ENCODE data around the gene REPIN1.

REPIN1 gene

DNA sequence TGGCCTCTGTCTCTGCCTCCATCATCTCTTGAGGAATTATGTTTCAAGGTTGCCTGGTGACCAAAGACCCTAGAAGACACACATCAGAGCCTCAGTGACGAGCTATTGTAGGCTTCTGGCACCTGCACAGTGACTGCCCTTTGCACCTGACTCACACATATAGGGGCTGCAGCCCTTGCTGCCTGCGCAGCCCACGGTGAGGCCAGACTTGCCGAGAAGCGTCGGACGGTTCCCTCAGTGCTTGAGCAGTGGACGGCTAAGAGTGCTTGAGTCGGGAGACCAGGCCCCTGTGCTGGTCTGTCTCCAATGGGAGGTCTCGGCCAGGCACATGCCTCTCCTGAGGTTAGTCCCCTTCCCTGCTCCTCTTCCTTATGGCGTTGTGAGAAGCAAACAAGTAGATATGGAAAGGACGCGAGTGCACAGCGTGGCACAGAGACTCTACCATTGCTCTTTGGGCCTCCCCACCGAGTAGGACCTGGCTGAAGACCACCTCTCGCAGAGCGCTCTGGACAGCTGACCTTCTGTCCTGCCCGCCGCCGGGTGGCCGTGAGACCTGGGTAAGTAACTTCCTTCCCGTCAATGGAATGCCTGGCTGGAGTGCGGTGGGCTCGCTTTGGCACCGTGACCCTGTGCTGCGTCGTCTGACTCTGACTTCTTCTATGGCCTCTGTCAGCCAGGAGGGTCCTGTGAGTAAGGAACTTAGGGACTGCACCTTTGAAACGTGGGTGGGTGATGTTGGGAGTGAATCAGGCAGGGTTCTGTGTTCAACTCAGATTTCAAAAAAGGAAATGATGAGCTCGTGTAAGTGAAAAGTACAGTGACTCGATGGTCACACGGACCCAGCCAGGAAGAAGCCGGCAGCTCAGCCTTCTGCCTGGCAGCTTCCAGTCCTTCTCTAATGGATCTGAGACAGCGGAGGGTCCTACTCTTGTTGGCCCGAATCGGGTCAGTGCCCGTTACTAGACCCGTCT, 44.2 kb downstream of the REPIN1 start:
- no peak for DNase-seq (ENCODE audit: low read depth, low spot score)
- in situ Hi-C loops (cut with HindIII; ENCODE audit: low sequenced_read_pairs): no loop called here
- no peak for TF ChIP-seq CTCF (IDR thresholded peaks at IDR 0.05; ENCODE audit: low read depth, low read length)
- H3K4me3 ChIP-seq (ENCODE audit: low read depth, low read length): no peak overlapping the region

DNA sequence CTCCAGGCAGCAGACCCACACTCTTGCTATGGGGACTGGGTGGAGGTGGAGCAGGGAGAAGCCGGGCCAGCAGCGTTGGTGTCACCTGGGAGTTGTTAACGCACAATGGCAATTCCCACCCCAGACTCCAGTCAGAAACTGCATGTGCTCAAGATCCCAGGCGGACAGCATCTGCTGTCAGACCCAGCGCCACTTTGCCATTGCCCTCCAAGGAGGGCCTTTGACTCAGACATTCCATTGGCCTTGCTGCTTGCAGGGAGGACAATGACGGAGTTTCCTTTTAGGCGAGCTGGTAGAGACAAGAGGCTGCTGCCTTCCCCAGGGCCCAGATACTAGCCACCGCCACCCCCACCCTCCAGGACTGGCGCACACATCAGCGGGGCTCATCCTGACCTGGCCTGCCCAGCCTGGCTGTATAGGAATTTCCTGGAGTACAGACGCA, 45.0 kb downstream of the REPIN1 start:
- in situ Hi-C loops (cut with HindIII; ENCODE audit: low sequenced_read_pairs): no loop called here
- no peak for DNase-seq (ENCODE audit: low read depth, low spot score)
- no peak overlapping the region for H3K4me3 ChIP-seq (ENCODE audit: low read depth, low read length)
- TF ChIP-seq CTCF (IDR thresholded peaks at IDR 0.05; ENCODE audit: low read depth, low read length): no peak

DNA sequence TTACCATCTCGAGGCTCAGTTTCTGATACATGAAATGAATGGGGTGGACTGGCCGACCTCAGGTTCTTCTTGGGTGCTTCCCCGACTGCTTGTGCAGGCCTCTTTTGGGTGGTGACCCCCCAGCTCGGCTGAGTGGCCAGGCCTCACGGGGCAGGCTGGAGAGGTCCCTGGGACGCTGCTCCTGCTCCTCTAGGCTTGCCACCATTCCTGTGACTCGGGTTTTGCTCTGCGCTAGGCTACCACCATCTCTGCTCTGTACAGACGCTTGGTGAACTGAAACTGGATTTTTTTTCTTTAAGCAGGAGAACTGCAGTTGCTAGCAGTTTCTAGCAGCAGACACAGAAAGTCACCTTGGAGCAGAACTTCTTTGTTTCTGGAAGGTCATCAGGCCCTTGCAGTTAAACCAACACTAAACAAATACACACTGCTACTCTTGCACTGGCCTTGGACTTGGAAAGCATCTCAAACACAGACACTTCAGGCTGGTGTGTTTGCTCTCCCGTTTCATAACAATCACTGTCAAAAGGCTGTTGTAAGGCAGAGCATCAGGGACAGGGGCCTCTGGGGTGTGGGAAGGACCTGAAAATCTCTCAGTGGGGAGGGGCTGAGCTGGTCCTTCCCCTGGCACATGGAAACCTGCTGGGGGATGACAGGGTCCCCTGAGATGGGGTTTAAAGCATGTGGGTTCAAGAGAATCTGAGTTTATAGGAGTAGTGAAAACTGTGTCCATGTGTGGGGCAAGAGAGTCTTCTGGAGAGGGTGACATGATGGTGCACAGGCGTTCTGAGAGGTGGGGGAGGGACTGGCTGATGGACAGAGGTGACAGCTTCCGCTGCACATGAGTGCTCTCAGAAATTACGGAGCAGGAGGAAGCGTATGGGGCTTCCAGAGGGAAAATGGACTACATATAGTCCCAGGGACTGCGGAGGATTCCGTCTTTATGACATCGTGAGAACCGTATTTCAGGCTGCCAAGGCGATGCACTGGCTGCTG, 46.8 kb downstream of the REPIN1 start:
- no peak overlapping the region for H3K4me3 ChIP-seq (ENCODE audit: low read depth, low read length)
- no peak for TF ChIP-seq CTCF (IDR thresholded peaks at IDR 0.05; ENCODE audit: low read depth, low read length)
- no peak for DNase-seq (ENCODE audit: low read depth, low spot score)
- in situ Hi-C loops (cut with HindIII; ENCODE audit: low sequenced_read_pairs): no loop called here

DNA sequence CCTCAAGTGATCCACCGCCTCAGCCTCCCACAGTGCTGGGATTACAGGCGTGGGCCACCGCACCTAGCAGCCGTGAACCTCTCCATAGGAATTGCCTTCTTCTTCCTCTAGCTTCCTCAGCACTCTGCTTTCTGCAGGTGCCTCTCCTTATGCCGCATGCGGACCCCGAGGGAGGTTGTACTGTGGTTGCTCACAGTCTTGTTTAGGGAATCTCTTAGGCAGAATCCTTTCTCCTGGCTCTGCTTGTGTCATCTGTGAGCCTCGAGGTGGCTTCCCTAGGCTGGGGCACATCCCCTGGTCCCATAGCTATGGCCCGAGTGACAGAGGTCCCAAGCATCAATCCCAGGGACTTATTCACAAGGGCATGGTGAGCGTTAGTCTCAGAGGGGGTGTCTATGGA, 48.6 kb downstream of the REPIN1 start:
- H3K4me3 ChIP-seq (ENCODE audit: low read depth, low read length): no peak overlapping the region
- in situ Hi-C loops (cut with HindIII; ENCODE audit: low sequenced_read_pairs): no loop called here
- no peak for TF ChIP-seq CTCF (IDR thresholded peaks at IDR 0.05; ENCODE audit: low read depth, low read length)
- no peak for DNase-seq (ENCODE audit: low read depth, low spot score)

DNA sequence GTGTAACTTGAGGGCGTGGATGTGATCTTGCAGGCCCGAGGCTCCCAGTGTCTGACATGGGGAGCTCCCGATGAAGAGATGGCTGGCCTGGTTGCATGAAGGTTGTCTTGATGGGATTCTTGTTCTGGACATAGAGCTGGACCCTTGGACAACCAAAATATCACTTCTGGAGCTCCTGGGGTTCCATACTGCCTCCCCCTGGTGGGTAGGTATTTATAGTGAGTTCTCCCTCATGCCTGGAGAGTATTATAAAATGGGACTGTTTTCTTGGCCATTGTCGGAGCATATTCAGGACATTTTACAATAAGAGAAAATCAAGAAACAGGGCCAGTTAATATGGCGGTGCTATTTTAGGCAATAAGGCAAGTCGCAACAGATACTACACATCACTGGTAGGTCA, 49.2 kb downstream of the REPIN1 start:
- in situ Hi-C loops (cut with HindIII; ENCODE audit: low sequenced_read_pairs): no loop called here
- no peak for TF ChIP-seq CTCF (IDR thresholded peaks at IDR 0.05; ENCODE audit: low read depth, low read length)
- DNase-seq (ENCODE audit: low read depth, low spot score): no peak
- no peak overlapping the region for H3K4me3 ChIP-seq (ENCODE audit: low read depth, low read length)

GRCh38 chr7:150420242-150420641, 51.6 kb downstream of the REPIN1 start:
- TF ChIP-seq CTCF (IDR thresholded peaks at IDR 0.05; ENCODE audit: low read depth, low read length): no peak
- in situ Hi-C loops (cut with HindIII; ENCODE audit: low sequenced_read_pairs): no loop called here
- no peak for DNase-seq (ENCODE audit: low read depth, low spot score)
- no peak overlapping the region for H3K4me3 ChIP-seq (ENCODE audit: low read depth, low read length)
